SH-SY5Y (cell line): Measurements from ENCODE around the gene LDB3.

Source experiments
- GATA2 ChIP-seq: IDR thresholded peaks from 2 replicates; pipeline ENCODE4 v1.6.1; 2011; ENCODE audit warnings: mild to moderate bottlenecking, low read depth, low read length
- GATA3 ChIP-seq: IDR thresholded peaks from 2 replicates; pipeline ENCODE4 v1.6.1; 2011; ENCODE audit warnings: low read depth, mild to moderate bottlenecking, low read length, moderate library complexity

- no peak for TF ChIP-seq GATA2
- no peak for TF ChIP-seq GATA3
Observed at GRCh38 chr10:86775870-86776180, 107.5 kb downstream of the LDB3 start.
